ENCODE results near the gene DDX10. TPM values are rescaled to one million over a fixed set of nuclear protein-coding genes. Genes with fewer than 3 reads are reported as not detected.

The DDX10 gene
- total RNA-seq, 1 donor from 2014 or later: 32.2 TPM

GRCh38 chr11:108877178-108877577 lies 212.3 kb downstream of the DDX10 start:
- FAIRE-seq: no peak

GRCh38 chr11:108880510-108880909 lies 215.6 kb downstream of the DDX10 start:
- Histone ChIP-seq H3K36me3 (ENCODE audit: insufficient read depth, low read length) (no peaks in the 10 kb centered on the region), H3K9ac (ENCODE audit: low read length) (no peak overlapping the region), H3K4me3 (ENCODE audit: insufficient read depth, low read depth, low read length) (no peak overlapping the region), H2AFZ (ENCODE audit: low read depth, low read length) (no peak overlapping the region), H3K27me3 (ENCODE audit: insufficient read depth, low read length) (no peaks in the 10 kb centered on the region), H4K20me1 (ENCODE audit: insufficient read depth, low read length) (no peaks in the 10 kb centered on the region), H3K79me2 (ENCODE audit: insufficient read depth, low read length) (no peaks in the 10 kb centered on the region), H3K27ac (ENCODE audit: low read depth, low read length) (no peak overlapping the region), H3K4me2 (ENCODE audit: low read length) (no peak overlapping the region), H3K4me1 (ENCODE audit: insufficient read depth, low read length) (peaks cover 2% of the 10 kb centered on the region), H3K9me3 (ENCODE audit: insufficient read depth, low read depth, low read length) (no peaks in the 10 kb centered on the region)
- DNase-seq (ENCODE audit: low read depth) (no peak), FAIRE-seq (no peak)
- Mint-ChIP-seq H3K4me3 (ENCODE audit: unreplicated experiment) (no peak overlapping the region), H3K36me3 (ENCODE audit: low read depth, unreplicated experiment) (no peaks in the 10 kb centered on the region), H3K4me1 (ENCODE audit: low read depth, unreplicated experiment) (peaks cover 10% of the 10 kb centered on the region), H3K27me3 (ENCODE audit: low read depth, unreplicated experiment) (no peaks in the 10 kb centered on the region), H3K9me3 (ENCODE audit: unreplicated experiment) (no peaks in the 10 kb centered on the region), H3K27ac (ENCODE audit: unreplicated experiment) (no peak overlapping the region)
- no peak for TF ChIP-seq EZH2 (IDR thresholded peaks at IDR 0.05; ENCODE audit: insufficient read depth, low read length)
- no peak for TF ChIP-seq CTCF (IDR thresholded peaks at IDR 0.05; ENCODE audit: insufficient read depth, low read depth, low read length)

More at GRCh38 chr11:108877178-108877577, 212.3 kb downstream of the DDX10 start:
- H3K27ac ChIP-seq (ENCODE audit: low read depth, low read length): no peak overlapping the region
- H2AFZ ChIP-seq (ENCODE audit: low read depth, low read length): no peak overlapping the region
- no peaks in the 10 kb centered on the region for H3K9me3 ChIP-seq (ENCODE audit: insufficient read depth, low read depth, low read length)
- no peaks in the 10 kb centered on the region for H3K36me3 Mint-ChIP-seq (ENCODE audit: low read depth, unreplicated experiment)
- H3K4me3 Mint-ChIP-seq (ENCODE audit: unreplicated experiment): no peak overlapping the region
- peaks cover 25% of the 10 kb centered on the region for H3K4me1 Mint-ChIP-seq (ENCODE audit: low read depth, unreplicated experiment)
- no peaks in the 10 kb centered on the region for H4K20me1 ChIP-seq (ENCODE audit: insufficient read depth, low read length)
- no peaks in the 10 kb centered on the region for H3K27me3 Mint-ChIP-seq (ENCODE audit: low read depth, unreplicated experiment)
- DNase-seq (ENCODE audit: low read depth): no peak
- H3K27ac Mint-ChIP-seq (ENCODE audit: unreplicated experiment): no peak overlapping the region
- peaks cover 35% of the 10 kb centered on the region for H3K4me1 ChIP-seq (ENCODE audit: insufficient read depth, low read length)
- no peak overlapping the region for H3K4me3 ChIP-seq (ENCODE audit: insufficient read depth, low read depth, low read length)
- H3K79me2 ChIP-seq (ENCODE audit: insufficient read depth, low read length): no peaks in the 10 kb centered on the region
- TF ChIP-seq CTCF (IDR thresholded peaks at IDR 0.05; ENCODE audit: insufficient read depth, low read depth, low read length): no peak
- TF ChIP-seq EZH2 (IDR thresholded peaks at IDR 0.05; ENCODE audit: insufficient read depth, low read length): no peak
- H3K4me2 ChIP-seq (ENCODE audit: low read length): no peak overlapping the region
- no peaks in the 10 kb centered on the region for H3K36me3 ChIP-seq (ENCODE audit: insufficient read depth, low read length)
- peaks cover 3% of the 10 kb centered on the region for H3K9me3 Mint-ChIP-seq (ENCODE audit: unreplicated experiment)
- no peak overlapping the region for H3K9ac ChIP-seq (ENCODE audit: low read length)
- H3K27me3 ChIP-seq (ENCODE audit: insufficient read depth, low read length): no peaks in the 10 kb centered on the region

- Histone ChIP-seq H3K9ac (ENCODE audit: low read length) (no peak overlapping the region), H3K9me3 (ENCODE audit: insufficient read depth, low read depth, low read length) (no peaks in the 10 kb centered on the region), H3K36me3 (ENCODE audit: insufficient read depth, low read length) (no peaks in the 10 kb centered on the region), H3K4me3 (ENCODE audit: insufficient read depth, low read depth, low read length) (no peak overlapping the region), H4K20me1 (ENCODE audit: insufficient read depth, low read length) (no peaks in the 10 kb centered on the region), H3K27me3 (ENCODE audit: insufficient read depth, low read length) (no peaks in the 10 kb centered on the region), H3K79me2 (ENCODE audit: insufficient read depth, low read length) (no peaks in the 10 kb centered on the region), H3K4me2 (ENCODE audit: low read length) (no peak overlapping the region), H3K27ac (ENCODE audit: low read depth, low read length) (peak overlapping the region; percentile 8), H2AFZ (ENCODE audit: low read depth, low read length) (no peak overlapping the region), H3K4me1 (ENCODE audit: insufficient read depth, low read length) (peaks cover 4% of the 10 kb centered on the region)
- Mint-ChIP-seq H3K4me3 (ENCODE audit: unreplicated experiment) (no peak overlapping the region), H3K36me3 (ENCODE audit: low read depth, unreplicated experiment) (no peaks in the 10 kb centered on the region), H3K4me1 (ENCODE audit: low read depth, unreplicated experiment) (peaks cover 7% of the 10 kb centered on the region), H3K9me3 (ENCODE audit: unreplicated experiment) (no peaks in the 10 kb centered on the region), H3K27me3 (ENCODE audit: low read depth, unreplicated experiment) (no peaks in the 10 kb centered on the region), H3K27ac (ENCODE audit: unreplicated experiment) (no peak overlapping the region)
- FAIRE-seq (no peak), DNase-seq (ENCODE audit: low read depth) (no peak)
- TF ChIP-seq EZH2 (IDR thresholded peaks at IDR 0.05; ENCODE audit: insufficient read depth, low read length) (no peak), CTCF (IDR thresholded peaks at IDR 0.05; ENCODE audit: insufficient read depth, low read depth, low read length) (no peak)
These were observed 216.3 kb downstream of the DDX10 start for GRCh38 chr11:108881131-108881530.
